ENCODE data around the gene GRIA2.
"Not testable (repeated sequence)": the region's sequence is repeated elsewhere in the genome, so short reads cannot be mapped to it uniquely, and the experiment has no call there.

GRCh38 chr4:157180268-157180667, 40.3 kb upstream of the GRIA2 start:
- not testable (repeated sequence) for TF ChIP-seq ZNF114 (tag by site-specific recombination; IDR thresholded peaks at IDR 0.05); ZFP41 (tag by site-specific recombination; IDR thresholded peaks at IDR 0.05; ENCODE audit: borderline replicate concordance); CTCF (tag by site-specific recombination; IDR thresholded peaks at IDR 0.05); ZSCAN18 (tag by site-specific recombination; IDR thresholded peaks at IDR 0.05); TRIM28 (IDR thresholded peaks at IDR 0.05; ENCODE audit: borderline replicate concordance, low read length); RBAK (tag by site-specific recombination; IDR thresholded peaks at IDR 0.05); YY1 (tag by site-specific recombination; IDR thresholded peaks at IDR 0.05); ZBTB26 (tag by site-specific recombination; optimal IDR thresholded peaks at IDR 0.05); HIC1 (tag by site-specific recombination; IDR thresholded peaks at IDR 0.05); ZNF140 (tag by site-specific recombination; IDR thresholded peaks at IDR 0.05)

All from HEK293 (cell line).